ENCODE results near the gene CDC42SE2. TPM values are rescaled to one million over a fixed set of nuclear protein-coding genes. Genes with fewer than 3 reads are reported as not detected.
"Not testable (repeated sequence)": the region's sequence is repeated elsewhere in the genome, so short reads cannot be mapped to it uniquely, and the experiment has no call there.

Gene CDC42SE2
- total and polyA plus RNA-seq, 5 experiments from 2014 or later = 313 to 544 (median 423) TPM

DNA sequence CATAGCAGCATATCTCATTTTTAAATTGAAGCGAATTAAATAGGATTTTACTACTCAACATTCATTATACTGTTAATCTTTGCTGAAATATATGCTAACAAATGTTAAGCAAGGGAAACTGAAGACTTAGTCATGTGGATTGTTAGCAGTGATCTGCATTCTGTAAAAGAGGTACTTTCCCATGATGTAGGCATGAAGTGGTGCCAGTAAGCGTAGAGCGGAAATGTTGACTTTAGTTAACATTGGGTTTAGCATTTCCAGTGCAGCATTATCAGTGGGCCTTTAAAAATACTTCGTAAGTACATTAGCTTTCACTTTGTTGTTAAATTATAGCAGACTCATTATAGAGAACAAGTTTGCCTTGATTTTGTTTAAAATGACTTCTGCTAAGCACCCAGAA, 130.3 kb downstream of the CDC42SE2 start:
- DNase-seq (peak in 8 of 10 donors; percentile 34 to 76 (median 55)), ATAC-seq (peak; percentile 90 to 98)
- Mint-ChIP-seq H3K4me3 (peak overlapping the region in 9 of 10 donors; percentile 51 to 77 (median 58)), H3K36me3 (peaks cover 17 to 91% (median 50%) of the 10 kb centered on the region in 3 donors), H3K27ac (peak overlapping the region; percentile 62 to 100 (median 94)), H3K27me3 (no peaks in the 10 kb centered on the region), H3K9me3 (peaks cover 0 to 5% (median 0%) of the 10 kb centered on the region in 9 donors), H3K4me1 (peaks cover 36 to 90% (median 78%) of the 10 kb centered on the region in 4 donors)
- POLR2A ChIA-PET = interaction anchor here (0.6 to 1.2 kb wide), 2 partner anchors 14 to 132 kb away, joined by 4 to 5 read pairs; no protein-coding TSS in a partner anchor

DNA sequence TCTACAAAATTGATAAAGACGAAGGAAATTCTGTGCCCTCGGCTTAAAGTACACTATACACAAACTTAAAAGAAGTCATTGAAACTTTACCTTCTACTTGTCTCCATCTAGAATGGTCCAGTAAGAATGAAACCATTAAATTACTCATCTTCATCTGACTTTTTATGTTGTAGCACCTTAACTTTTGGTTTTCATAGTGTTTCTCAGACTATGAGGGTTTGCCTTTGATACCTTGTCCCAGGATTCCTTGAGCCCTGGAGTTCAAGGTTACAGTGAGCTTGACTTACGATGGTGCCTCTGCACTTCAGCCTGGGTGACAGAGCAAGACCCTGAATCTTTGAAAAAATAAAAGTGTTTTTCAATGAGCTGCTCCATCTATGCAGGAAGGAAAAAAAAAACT, 132.2 kb downstream of the CDC42SE2 start:
- H3K36me3 Mint-ChIP-seq = peaks cover 22 to 86% (median 54%) of the 10 kb centered on the region in 3 donors
- H3K27me3 Mint-ChIP-seq = no peaks in the 10 kb centered on the region
- peaks cover 38 to 85% (median 73%) of the 10 kb centered on the region in 4 donors for H3K4me1 Mint-ChIP-seq
- peak overlapping the region; percentile 22 to 74 (median 51) for H3K4me3 Mint-ChIP-seq
- POLR2A ChIA-PET = interaction anchor here (1.3 kb wide), 1 partner anchor 28 kb away, joined by 3 read pairs; no protein-coding TSS in a partner anchor
- DNase-seq (no peak), ATAC-seq (peak in 1 of 2 donors; percentile 7)
- H3K9me3 Mint-ChIP-seq = peaks cover 0 to 7% (median 3%) of the 10 kb centered on the region in 9 donors
- H3K27ac Mint-ChIP-seq = peak overlapping the region; percentile 78 to 100 (median 92)

DNA sequence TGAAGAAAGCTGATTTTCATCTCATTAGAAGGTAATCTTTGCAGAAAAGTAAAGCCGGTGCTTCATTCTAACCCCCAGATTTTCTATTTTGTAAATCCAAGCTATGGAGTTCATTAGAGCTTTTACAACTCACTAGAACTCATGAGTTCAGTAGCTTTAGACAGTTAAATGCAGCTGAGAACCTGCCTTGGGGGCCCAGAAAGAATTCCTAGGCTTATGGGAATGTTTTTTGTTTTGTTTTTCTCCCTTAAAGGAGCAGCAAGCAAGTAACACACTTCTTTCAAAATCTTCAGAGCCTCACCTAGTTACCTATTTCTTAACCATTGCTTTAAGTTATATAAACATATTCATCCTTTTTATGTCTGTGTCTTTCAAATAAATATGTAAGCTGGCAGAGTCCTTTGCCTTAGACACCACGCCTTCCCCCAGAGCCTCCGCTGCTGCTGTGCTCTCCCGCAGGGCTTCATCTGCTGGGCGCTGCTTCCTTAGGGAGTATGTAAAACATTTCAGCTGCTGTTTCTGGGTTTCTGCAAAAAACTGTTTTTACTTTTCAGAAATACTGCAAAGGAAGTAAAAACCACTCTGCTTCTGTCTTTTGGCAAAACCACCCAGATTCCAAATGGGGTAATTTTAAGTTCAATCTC, 132.9 kb downstream of the CDC42SE2 start:
- peak overlapping the region in 9 of 10 donors; percentile 3 to 74 (median 55) for H3K4me3 Mint-ChIP-seq
- H3K4me1 Mint-ChIP-seq = peaks cover 38 to 80% (median 71%) of the 10 kb centered on the region in 4 donors
- H3K27me3 Mint-ChIP-seq = no peaks in the 10 kb centered on the region
- DNase-seq (no peak), ATAC-seq (no peak)
- POLR2A ChIA-PET = interaction anchor here (0.6 to 1.3 kb wide), 3 partner anchors 28 to 233 kb away, joined by 3 read pairs; no protein-coding TSS in a partner anchor
- H3K36me3 Mint-ChIP-seq = peaks cover 22 to 79% (median 52%) of the 10 kb centered on the region in 3 donors
- peak overlapping the region; percentile 78 to 100 (median 92) for H3K27ac Mint-ChIP-seq
- peaks cover 0 to 8% (median 3%) of the 10 kb centered on the region in 9 donors for H3K9me3 Mint-ChIP-seq

DNA sequence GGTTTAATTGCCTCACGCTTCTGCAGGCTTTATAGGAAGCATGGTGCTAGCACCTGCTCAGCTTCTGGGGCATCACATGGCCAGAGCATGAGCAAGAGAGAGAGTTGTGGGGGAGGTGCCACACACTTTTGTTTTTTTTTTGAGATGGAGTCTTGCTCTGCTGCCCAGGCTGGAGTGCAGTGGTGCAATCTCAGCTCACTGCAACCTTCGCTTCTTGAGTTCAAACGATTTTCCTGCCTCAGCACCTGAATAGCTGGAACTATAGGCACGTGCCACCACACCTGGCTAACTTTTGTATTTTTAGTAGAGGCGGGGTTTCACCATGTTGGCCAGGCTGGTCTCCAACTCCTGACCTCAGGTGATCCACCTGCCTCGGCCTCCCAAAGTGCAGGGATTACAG, 135.2 kb downstream of the CDC42SE2 start:
- H3K27me3 Mint-ChIP-seq, POLR2A ChIA-PET, DNase-seq, ATAC-seq: not testable (repeated sequence)
- peaks cover 28 to 78% (median 56%) of the 10 kb centered on the region in 3 donors for H3K36me3 Mint-ChIP-seq
- peak overlapping the region in 2 of 10 donors; percentile 40 to 67 for H3K4me3 Mint-ChIP-seq
- H3K9me3 Mint-ChIP-seq = peaks cover 0 to 23% (median 13%) of the 10 kb centered on the region in 9 donors
- H3K4me1 Mint-ChIP-seq = peaks cover 33 to 58% (median 52%) of the 10 kb centered on the region in 4 donors
- peak overlapping the region; percentile 68 to 100 (median 82) for H3K27ac Mint-ChIP-seq

DNA sequence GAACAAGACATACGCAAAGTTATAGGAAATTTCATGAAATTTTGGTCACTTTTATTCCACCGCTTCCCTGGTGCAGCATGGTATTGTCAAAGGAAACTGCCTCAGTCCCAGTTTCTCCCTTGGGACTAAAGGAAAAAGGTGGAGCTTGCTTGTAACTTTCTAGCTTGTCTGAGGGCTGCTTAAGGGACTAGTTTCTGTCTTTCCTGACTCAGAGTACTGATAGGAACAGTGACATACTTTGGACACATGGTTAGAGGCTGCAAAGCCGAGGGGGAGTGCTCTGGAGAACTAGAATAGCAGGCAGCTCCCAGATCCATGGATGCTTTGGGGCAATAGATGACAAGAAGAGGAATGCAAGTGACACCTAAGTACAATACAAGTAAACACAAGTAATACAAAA, 136.7 kb downstream of the CDC42SE2 start:
- peaks cover 29 to 51% (median 45%) of the 10 kb centered on the region in 4 donors for H3K4me1 Mint-ChIP-seq
- H3K27me3 Mint-ChIP-seq = no peaks in the 10 kb centered on the region

DNA sequence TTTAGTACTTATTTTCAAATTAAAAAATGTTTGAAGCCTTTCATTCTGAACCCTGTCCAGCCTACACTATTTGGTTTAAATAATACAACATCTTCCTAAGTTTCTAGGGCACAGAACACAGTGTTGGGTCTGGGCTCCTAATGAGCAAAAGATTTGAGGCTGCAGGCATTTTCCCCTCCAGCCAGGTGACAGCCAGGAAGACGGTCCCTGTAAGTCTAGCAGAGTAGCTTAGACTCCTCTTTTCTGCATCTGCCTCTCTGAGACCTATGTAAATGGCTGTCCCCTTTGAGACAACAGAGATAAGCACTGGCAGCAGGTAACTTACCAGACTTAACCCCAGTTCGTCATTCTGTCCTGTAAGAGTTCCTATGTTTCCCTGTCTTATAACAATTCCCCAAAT, 141.8 kb downstream of the CDC42SE2 start:
- Mint-ChIP-seq H3K9me3 (peaks cover 0 to 21% (median 13%) of the 10 kb centered on the region in 9 donors), H3K27ac (peak overlapping the region in 8 of 10 donors; percentile 62 to 86 (median 80)), H3K4me1 (peaks cover 5 to 28% (median 15%) of the 10 kb centered on the region in 4 donors), H3K36me3 (peaks cover 36 to 87% (median 80%) of the 10 kb centered on the region in 3 donors), H3K4me3 (peak overlapping the region in 1 of 10 donors; percentile 36), H3K27me3 (no peaks in the 10 kb centered on the region)
- DNase-seq (no peak), ATAC-seq (peak in 1 of 2 donors; percentile 26)
- POLR2A ChIA-PET = no interaction called here

More for the DNA sequence above, 136.7 kb downstream of the CDC42SE2 start:
- POLR2A ChIA-PET = interaction anchor here (1.2 to 1.7 kb wide), 4 partner anchors 10 to 135 kb away, joined by 4 to 7 read pairs (median 6); no protein-coding TSS in a partner anchor
- Mint-ChIP-seq H3K9me3 (peaks cover 0 to 23% (median 16%) of the 10 kb centered on the region in 9 donors), H3K27ac (peak overlapping the region in 8 of 10 donors; percentile 35 to 97 (median 76)), H3K36me3 (peaks cover 27 to 83% (median 65%) of the 10 kb centered on the region in 3 donors), H3K4me3 (peak overlapping the region in 4 of 10 donors; percentile 3 to 76 (median 10))
- ATAC-seq (no peak), DNase-seq (no peak)

DNA sequence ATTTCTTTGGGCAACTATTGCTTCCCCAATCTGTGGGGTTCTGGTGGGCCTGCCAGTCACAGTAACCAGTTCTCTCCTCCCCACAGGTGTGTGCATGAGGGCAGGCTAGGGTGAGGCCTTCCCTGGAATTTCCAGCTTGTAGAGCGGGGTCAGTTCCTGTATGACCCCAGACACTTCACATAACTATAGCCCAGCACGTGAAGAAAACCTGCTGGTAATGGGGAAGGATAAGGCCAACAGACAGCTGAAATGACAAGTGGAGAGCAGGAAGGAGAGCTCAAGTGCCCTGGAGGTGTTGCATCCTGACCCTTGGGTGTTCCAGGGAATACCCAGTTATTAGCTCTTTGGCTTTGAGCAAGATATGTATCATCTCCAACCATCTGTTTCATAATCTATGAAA, 142.2 kb downstream of the CDC42SE2 start:
- POLR2A ChIA-PET = no interaction called here
- ATAC-seq (no peak), DNase-seq (no peak)
- peak overlapping the region in 9 of 10 donors; percentile 60 to 86 (median 78) for H3K27ac Mint-ChIP-seq
- no peaks in the 10 kb centered on the region for H3K27me3 Mint-ChIP-seq
- peak overlapping the region in 1 of 10 donors; percentile 36 for H3K4me3 Mint-ChIP-seq
- H3K9me3 Mint-ChIP-seq = peaks cover 0 to 17% (median 12%) of the 10 kb centered on the region in 9 donors
- H3K36me3 Mint-ChIP-seq = peaks cover 35 to 88% (median 79%) of the 10 kb centered on the region in 3 donors
- peaks cover 2 to 24% (median 13%) of the 10 kb centered on the region in 4 donors for H3K4me1 Mint-ChIP-seq

DNA sequence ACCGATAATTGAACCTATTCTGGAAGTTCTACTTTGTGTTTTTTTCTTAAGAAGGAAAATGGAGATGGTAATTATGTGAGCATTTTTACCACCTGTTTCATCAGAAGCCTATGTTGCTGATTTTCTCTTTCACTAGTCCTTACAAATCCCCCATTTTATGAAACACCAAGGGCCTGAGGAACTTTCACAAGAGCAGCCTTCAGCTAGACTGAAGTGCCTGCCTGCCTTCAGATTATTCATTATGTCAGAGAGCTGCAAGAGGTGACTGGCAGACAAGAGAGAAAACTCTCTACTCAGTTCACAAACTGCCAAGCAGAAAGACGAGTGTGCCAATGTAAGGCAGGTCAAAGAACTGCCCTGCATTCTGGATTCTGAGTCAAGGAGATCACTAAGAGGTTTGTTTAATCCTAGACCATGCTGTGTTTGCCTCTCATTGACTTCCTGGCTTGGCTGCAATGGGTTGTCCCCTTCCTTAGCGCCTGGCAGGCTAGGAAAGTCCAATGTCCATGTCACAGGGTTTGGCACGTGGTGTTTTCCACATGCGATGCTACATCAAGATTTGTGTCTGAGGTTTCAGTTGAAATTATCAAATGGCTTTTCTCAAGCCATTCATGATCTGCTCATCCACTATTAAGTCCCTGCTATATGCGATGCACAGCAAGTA, 143.3 kb downstream of the CDC42SE2 start:
- Mint-ChIP-seq H3K4me1 (peaks cover 2 to 24% (median 12%) of the 10 kb centered on the region in 4 donors), H3K9me3 (peaks cover 0 to 12% (median 9%) of the 10 kb centered on the region in 9 donors), H3K36me3 (peaks cover 35 to 88% (median 75%) of the 10 kb centered on the region in 3 donors), H3K27me3 (no peaks in the 10 kb centered on the region), H3K27ac (peak overlapping the region in 9 of 10 donors; percentile 10 to 85 (median 70)), H3K4me3 (no peak overlapping the region)
- POLR2A ChIA-PET = interaction anchor here (0.7 kb wide), 1 partner anchor 926 kb away, joined by 3 read pairs; no protein-coding TSS in a partner anchor
- DNase-seq (no peak), ATAC-seq (no peak)

DNA sequence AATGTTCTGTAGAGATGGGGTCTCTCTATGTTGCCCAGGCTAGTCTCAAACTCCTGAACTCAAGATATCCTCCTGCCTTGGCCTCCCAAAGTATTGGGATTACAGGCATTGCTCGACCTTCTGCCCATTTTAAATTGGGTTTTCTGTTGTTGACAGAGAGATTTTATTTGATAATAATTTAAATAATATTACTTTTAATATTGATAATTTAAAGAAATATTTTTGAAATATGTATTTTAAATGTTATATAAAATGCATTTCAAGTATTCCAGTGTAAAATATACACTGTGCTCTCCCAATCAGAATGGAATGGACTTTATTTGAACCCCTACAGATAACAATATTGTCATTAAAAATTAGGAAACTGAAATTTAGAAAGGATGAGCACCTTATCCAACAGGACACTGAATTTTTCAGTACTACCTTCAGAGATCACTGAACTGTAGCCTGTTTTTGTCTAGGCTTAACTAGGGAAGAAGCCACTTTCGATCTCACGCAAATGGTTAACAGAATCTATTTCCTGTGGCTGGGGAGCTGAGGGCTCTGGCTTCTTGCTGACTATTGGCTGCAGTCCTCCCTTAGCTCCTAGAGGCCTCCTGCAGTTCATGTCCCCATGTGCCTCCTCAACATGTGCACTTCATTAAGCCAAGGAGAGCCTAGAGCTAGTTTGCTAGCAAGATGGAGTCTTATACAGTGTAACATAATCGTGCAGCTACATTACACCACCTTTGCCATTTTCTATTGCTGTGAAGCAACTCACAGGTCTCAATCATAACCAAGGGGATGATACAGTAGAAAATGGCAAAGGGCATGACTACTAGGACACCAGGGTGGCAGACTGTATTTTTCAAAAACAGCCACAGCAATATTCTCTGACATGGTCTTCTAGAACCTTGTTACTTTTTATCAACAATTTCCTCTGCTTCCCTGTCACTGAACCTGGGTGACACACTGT, 150.0 kb downstream of the CDC42SE2 start:
- H3K36me3 Mint-ChIP-seq = peaks cover 14 to 52% (median 21%) of the 10 kb centered on the region in 3 donors
- ATAC-seq (peak; percentile 55 to 74), DNase-seq (no peak)
- H3K27ac Mint-ChIP-seq = peak overlapping the region; percentile 79 to 94 (median 88)
- peaks cover 16 to 40% (median 35%) of the 10 kb centered on the region in 4 donors for H3K4me1 Mint-ChIP-seq
- H3K27me3 Mint-ChIP-seq = no peaks in the 10 kb centered on the region
- POLR2A ChIA-PET = interaction anchor here (0.6 to 1.6 kb wide), 4 partner anchors 20 to 252 kb away, joined by 3 to 6 read pairs (median 4); no protein-coding TSS in a partner anchor
- H3K9me3 Mint-ChIP-seq = peaks cover 0 to 4% (median 0%) of the 10 kb centered on the region in 9 donors
- peak overlapping the region in 8 of 10 donors; percentile 42 to 76 (median 70) for H3K4me3 Mint-ChIP-seq

DNA sequence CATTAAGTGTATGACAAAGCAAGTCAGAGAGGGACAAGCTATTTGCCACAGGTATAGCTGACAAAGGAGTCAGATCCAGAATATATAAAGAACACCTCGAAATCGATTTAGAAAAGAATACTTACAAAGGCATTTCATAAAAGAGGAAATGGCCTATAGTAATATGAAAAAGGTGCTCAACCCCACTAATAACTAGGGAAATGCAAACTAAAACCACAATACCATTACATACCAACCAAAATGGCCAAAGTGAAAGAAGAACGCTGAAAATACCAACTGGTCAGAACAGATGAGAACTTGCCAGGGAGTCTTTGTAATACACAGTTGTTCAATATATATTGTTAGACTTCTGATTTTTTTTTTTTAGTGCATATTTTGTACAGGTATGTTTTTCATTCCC, 152.9 kb downstream of the CDC42SE2 start:
- Mint-ChIP-seq H3K27ac (peak overlapping the region in 8 of 10 donors; percentile 20 to 91 (median 74)), H3K4me1 (peaks cover 23 to 45% (median 38%) of the 10 kb centered on the region in 4 donors), H3K27me3 (no peaks in the 10 kb centered on the region), H3K9me3 (no peaks in the 10 kb centered on the region), H3K36me3 (peaks cover 0 to 51% (median 4%) of the 10 kb centered on the region in 3 donors), H3K4me3 (peak overlapping the region in 6 of 10 donors; percentile 19 to 57 (median 46))
- POLR2A ChIA-PET = interaction anchor here (0.8 kb wide), 1 partner anchor 9 kb away, joined by 3 read pairs; no protein-coding TSS in a partner anchor
- DNase-seq = no peak
- ATAC-seq = peak in 1 of 2 donors; percentile 2

DNA sequence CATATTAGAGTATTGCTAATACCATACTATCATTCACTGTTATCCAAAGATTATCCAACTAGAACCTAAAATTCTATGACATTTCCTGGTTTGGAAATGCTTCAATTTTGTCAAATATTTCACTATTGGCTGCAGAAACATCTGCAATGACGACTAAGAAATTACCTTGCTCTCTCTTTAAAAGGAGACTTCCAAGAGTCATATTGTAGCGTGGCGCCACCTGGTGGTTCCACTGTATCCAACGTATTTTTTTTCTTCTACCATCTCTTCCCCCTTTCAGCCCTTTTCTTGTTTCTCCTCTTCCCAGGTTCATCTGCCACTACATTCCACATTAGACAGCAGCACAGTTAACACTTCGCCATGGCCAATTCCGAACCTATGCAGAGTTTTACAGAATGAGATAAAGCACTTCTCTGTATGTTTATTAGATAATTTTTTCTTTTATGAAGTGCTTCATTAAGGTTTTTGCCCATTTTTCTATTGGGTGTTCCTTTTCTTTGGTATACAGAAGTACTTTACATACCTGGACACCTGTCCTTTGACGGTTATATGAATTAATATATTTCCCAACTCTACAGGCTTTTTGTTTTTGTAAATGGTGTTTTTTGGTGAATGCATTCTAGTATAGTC, 153.5 kb downstream of the CDC42SE2 start:
- DNase-seq (peak; percentile 64 to 90 (median 78)), ATAC-seq (peak; percentile 57 to 62)
- Mint-ChIP-seq H3K9me3 (no peaks in the 10 kb centered on the region), H3K27me3 (no peaks in the 10 kb centered on the region), H3K4me3 (peak overlapping the region in 6 of 10 donors; percentile 1 to 55 (median 40)), H3K27ac (peak overlapping the region; percentile 20 to 91 (median 80)), H3K36me3 (peaks cover 0 to 57% (median 4%) of the 10 kb centered on the region in 3 donors), H3K4me1 (peaks cover 23 to 45% (median 38%) of the 10 kb centered on the region in 4 donors)
- POLR2A ChIA-PET = interaction anchor here (0.7 kb wide), 1 partner anchor 63 kb away, joined by 3 read pairs; no protein-coding TSS in a partner anchor

Measured in naive thymus-derived CD8-positive, alpha-beta T cell (primary cell).